Keratinocyte (primary cell): Measurements from ENCODE around the gene CKM.

ENCODE experiments used
- EZH2 ChIP-seq: IDR thresholded peaks from one replicate; pipeline ENCODE4 v1.6.1; 2012; ENCODE audit warnings: inconsistent platforms, mild to moderate bottlenecking, low read length, moderate library complexity
- TF ChIP-seq, protein P1 (sequence below), 3 experiments: IDR thresholded peaks in 1 of 3; conservative IDR thresholded peaks in 1 of 3; optimal IDR thresholded peaks in 1 of 3; 2 replicates in 2 of 3; 3 replicates in 1 of 3; pipeline versions ENCODE3 to v1.5.1; 2011; ENCODE audit warnings: low read length in 3 of 3, mild to moderate bottlenecking in 3 of 3, moderate library complexity in 2 of 3, control low read depth in 1 of 3, inconsistent platforms in 1 of 3; ENCODE audit not compliant: insufficient read depth in 2 of 3; ENCODE audit errors: extremely low read depth in 1 of 3

DNA sequence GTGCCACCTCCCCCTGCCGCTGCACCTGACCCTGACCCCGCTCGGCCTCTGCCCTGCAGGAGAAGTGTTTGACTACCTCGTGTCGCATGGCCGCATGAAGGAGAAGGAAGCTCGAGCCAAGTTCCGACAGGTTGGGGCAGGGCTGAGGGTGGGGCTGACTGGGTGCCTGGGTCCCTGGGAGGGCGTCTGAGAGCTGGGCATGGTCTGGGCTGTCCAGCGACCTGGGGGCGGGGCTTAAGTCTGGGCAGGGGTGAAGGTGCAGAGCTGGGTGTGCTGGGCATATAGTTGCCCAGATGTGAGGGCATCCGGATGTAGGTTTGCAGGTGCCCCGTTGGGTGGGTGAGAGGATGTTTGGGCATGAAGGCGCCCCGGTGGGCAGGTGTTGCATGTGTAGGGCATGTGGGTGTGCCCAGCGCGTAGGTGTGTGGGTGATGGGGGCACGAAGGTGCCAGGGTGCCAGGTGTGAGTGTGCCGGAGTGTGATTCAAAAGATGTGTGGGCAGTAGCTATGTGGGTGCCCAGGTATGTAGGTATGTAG, 57.8 kb downstream of the CKM start:
- TF ChIP-seq, protein P1, sequence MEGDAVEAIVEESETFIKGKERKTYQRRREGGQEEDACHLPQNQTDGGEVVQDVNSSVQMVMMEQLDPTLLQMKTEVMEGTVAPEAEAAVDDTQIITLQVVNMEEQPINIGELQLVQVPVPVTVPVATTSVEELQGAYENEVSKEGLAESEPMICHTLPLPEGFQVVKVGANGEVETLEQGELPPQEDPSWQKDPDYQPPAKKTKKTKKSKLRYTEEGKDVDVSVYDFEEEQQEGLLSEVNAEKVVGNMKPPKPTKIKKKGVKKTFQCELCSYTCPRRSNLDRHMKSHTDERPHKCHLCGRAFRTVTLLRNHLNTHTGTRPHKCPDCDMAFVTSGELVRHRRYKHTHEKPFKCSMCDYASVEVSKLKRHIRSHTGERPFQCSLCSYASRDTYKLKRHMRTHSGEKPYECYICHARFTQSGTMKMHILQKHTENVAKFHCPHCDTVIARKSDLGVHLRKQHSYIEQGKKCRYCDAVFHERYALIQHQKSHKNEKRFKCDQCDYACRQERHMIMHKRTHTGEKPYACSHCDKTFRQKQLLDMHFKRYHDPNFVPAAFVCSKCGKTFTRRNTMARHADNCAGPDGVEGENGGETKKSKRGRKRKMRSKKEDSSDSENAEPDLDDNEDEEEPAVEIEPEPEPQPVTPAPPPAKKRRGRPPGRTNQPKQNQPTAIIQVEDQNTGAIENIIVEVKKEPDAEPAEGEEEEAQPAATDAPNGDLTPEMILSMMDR (optimal IDR thresholded peaks at IDR 0.05 in 1 of 3, IDR thresholded peaks at IDR 0.05 in 1 of 3, conservative IDR thresholded peaks at IDR 0.05 in 1 of 3; ENCODE audit: extremely low read depth in 1 of 3, insufficient read depth in 2 of 3, low read length in 3 of 3) = no peak
- TF ChIP-seq EZH2 = no peak
